Measurements from ENCODE around the gene ERBB2. TPM values are rescaled to one million over a fixed set of nuclear protein-coding genes. Genes with fewer than 3 reads are reported as not detected.

ERBB2 gene
- total and polyA plus RNA-seq, 2 of the 13 experiments (the other 11 are each of a cell fraction or from before 2014, with no cell fraction given), result 57.7 to 64.1 TPM

DNA sequence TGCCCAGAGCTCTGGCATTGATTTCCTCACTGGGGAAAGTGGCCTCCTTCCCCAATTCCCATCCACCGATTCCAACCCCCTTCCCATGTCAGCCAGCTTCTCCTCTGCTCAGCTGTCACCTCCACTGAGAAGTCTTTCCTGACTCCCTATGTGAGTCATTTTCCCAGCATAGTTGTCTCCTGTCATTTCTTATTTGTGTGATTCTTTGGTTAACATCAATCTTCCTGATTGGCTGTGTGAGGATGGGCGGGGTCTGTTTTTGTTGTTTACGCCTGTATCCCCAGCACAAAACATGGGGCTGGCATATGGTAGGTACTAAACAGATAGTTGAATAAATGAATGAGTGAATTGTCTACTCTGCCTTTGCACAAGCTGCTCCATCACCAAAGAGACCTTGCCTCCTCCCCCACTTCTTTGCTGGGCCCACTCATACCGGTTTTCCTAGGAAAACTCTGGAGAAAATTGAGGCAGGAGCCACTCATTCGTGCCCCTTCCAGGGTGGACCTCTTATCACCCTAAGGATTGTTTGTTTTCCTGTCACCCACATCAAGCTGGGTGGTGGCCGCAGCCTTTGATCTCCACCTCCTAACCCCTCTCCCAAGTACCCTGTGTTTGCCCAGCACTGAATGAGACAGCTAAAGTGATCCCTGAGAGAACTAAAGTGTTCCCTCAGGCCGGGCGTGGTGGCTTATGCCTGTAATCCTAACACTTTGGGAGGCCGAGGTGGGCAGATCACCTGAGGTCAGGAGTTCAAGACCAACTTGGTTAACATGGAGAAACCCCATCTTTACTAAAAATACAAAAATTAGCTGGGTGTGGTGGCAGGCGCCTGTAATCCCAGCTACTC is 36.7 kb downstream of the ERBB2 start (continued):
- TF ChIP-seq ZFP62 (CRISPR knock-in tag; IDR thresholded peaks at IDR 0.05), result no peak
- TF ChIP-seq, protein P1, sequence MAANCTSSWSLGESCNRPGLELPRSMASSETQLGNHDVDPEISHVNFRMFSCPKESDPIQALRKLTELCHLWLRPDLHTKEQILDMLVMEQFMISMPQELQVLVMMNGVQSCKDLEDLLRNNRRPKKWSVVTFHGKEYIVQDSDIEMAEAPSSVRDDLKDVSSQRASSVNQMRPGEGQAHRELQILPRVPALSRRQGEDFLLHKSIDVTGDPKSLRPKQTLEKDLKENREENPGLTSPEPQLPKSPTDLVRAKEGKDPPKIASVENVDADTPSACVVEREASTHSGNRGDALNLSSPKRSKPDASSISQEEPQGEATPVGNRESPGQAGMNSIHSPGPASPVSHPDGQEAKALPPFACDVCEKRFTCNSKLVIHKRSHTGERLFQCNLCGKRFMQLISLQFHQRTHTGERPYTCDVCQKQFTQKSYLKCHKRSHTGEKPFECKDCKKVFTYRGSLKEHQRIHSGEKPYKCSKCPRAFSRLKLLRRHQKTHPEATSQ (CRISPR knock-in tag; IDR thresholded peaks at IDR 0.05; ENCODE audit: borderline replicate concordance), result no peak
- TF ChIP-seq ZSCAN25 (CRISPR knock-in tag; IDR thresholded peaks at IDR 0.05), result no peak
- no peak for TF ChIP-seq REL (CRISPR knock-in tag; conservative IDR thresholded peaks at IDR 0.05)
- no peak for TF ChIP-seq MED8 (CRISPR knock-in tag; IDR thresholded peaks at IDR 0.05; ENCODE audit: insufficient replicate concordance)
- TF ChIP-seq GFI1 (CRISPR knock-in tag; IDR thresholded peaks at IDR 0.05; ENCODE audit: borderline replicate concordance), result peak; percentile 100
- TF ChIP-seq ZNF33A (CRISPR knock-in tag; IDR thresholded peaks at IDR 0.05; ENCODE audit: borderline replicate concordance), result no peak; the same call in 1 of the 2 replicates
- TF ChIP-seq, protein P2, sequence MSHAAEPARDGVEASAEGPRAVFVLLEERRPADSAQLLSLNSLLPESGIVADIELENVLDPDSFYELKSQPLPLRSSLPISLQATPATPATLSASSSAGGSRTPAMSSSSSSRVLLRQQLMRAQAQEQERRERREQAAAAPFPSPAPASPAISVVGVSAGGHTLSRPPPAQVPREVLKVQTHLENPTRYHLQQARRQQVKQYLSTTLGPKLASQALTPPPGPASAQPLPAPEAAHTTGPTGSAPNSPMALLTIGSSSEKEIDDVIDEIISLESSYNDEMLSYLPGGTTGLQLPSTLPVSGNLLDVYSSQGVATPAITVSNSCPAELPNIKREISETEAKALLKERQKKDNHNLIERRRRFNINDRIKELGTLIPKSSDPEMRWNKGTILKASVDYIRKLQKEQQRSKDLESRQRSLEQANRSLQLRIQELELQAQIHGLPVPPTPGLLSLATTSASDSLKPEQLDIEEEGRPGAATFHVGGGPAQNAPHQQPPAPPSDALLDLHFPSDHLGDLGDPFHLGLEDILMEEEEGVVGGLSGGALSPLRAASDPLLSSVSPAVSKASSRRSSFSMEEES (CRISPR knock-in tag; IDR thresholded peaks at IDR 0.05), result peak; percentile 71
- TF ChIP-seq ETV5 (CRISPR knock-in tag; IDR thresholded peaks at IDR 0.05; ENCODE audit: borderline replicate concordance), result peak; percentile 73
- TF ChIP-seq, protein P3, sequence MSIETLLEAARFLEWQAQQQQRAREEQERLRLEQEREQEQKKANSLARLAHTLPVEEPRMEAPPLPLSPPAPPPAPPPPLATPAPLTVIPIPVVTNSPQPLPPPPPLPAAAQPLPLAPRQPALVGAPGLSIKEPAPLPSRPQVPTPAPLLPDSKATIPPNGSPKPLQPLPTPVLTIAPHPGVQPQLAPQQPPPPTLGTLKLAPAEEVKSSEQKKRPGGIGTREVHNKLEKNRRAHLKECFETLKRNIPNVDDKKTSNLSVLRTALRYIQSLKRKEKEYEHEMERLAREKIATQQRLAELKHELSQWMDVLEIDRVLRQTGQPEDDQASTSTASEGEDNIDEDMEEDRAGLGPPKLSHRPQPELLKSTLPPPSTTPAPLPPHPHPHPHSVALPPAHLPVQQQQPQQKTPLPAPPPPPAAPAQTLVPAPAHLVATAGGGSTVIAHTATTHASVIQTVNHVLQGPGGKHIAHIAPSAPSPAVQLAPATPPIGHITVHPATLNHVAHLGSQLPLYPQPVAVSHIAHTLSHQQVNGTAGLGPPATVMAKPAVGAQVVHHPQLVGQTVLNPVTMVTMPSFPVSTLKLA (IDR thresholded peaks at IDR 0.05), result no peak
- no peak for TF ChIP-seq TBL1XR1 (IDR thresholded peaks at IDR 0.05; ENCODE audit: borderline replicate concordance, low read length, partially characterized antibody)
- TF ChIP-seq ZNF317 (CRISPR knock-in tag; IDR thresholded peaks at IDR 0.05), result peak; percentile 37; the same call in 1 of the 2 replicates
- TF ChIP-seq, protein P4, sequence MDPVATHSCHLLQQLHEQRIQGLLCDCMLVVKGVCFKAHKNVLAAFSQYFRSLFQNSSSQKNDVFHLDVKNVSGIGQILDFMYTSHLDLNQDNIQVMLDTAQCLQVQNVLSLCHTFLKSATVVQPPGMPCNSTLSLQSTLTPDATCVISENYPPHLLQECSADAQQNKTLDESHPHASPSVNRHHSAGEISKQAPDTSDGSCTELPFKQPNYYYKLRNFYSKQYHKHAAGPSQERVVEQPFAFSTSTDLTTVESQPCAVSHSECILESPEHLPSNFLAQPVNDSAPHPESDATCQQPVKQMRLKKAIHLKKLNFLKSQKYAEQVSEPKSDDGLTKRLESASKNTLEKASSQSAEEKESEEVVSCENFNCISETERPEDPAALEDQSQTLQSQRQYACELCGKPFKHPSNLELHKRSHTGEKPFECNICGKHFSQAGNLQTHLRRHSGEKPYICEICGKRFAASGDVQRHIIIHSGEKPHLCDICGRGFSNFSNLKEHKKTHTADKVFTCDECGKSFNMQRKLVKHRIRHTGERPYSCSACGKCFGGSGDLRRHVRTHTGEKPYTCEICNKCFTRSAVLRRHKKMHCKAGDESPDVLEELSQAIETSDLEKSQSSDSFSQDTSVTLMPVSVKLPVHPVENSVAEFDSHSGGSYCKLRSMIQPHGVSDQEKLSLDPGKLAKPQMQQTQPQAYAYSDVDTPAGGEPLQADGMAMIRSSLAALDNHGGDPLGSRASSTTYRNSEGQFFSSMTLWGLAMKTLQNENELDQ (CRISPR knock-in tag; IDR thresholded peaks at IDR 0.05; ENCODE audit: borderline replicate concordance), result no peak
- no peak for TF ChIP-seq ZNF30 (CRISPR knock-in tag; IDR thresholded peaks at IDR 0.05)
- no peak for TF ChIP-seq EHMT2 (IDR thresholded peaks at IDR 0.05; ENCODE audit: borderline replicate concordance, low read depth, low read length)
- no peak for TF ChIP-seq JUNB (CRISPR knock-in tag; IDR thresholded peaks at IDR 0.05; ENCODE audit: borderline replicate concordance)
- TF ChIP-seq ZNF235 (CRISPR knock-in tag; IDR thresholded peaks at IDR 0.05; ENCODE audit: borderline replicate concordance), result no peak
- TF ChIP-seq ZBTB8A (CRISPR knock-in tag; IDR thresholded peaks at IDR 0.05; ENCODE audit: borderline replicate concordance, low read depth), result no peak
- TF ChIP-seq, protein P5, sequence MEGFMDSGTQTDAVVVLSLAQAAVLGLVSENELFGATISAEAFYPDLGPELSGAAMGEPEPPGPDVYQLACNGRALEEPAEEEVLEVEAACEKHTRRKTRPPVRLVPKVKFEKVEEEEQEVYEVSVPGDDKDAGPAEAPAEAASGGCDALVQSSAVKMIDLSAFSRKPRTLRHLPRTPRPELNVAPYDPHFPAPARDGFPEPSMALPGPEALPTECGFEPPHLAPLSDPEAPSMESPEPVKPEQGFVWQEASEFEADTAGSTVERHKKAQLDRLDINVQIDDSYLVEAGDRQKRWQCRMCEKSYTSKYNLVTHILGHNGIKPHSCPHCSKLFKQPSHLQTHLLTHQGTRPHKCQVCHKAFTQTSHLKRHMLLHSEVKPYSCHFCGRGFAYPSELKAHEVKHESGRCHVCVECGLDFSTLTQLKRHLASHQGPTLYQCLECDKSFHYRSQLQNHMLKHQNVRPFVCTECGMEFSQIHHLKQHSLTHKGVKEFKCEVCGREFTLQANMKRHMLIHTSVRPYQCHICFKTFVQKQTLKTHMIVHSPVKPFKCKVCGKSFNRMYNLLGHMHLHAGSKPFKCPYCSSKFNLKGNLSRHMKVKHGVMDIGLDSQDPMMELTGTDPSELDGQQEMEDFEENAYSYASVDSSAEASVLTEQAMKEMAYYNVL (CRISPR knock-in tag; IDR thresholded peaks at IDR 0.05; ENCODE audit: borderline replicate concordance), result peak; percentile 49; the same call in 1 of the 2 replicates
